Erythroblast (primary cell): Measurements from ENCODE around the gene PKNOX1.

Experiments used
- GATA1 ChIP-seq: IDR thresholded peaks from 2 replicates; pipeline ENCODE4 v1.6.1; 2011; ENCODE audit warnings: low read depth, mild to moderate bottlenecking, control low read depth, low read length, moderate library complexity
- POLR2A ChIP-seq: IDR thresholded peaks from 2 replicates; pipeline ENCODE4 v1.6.1; 2011; ENCODE audit warnings: mild to moderate bottlenecking, low read length

DNA sequence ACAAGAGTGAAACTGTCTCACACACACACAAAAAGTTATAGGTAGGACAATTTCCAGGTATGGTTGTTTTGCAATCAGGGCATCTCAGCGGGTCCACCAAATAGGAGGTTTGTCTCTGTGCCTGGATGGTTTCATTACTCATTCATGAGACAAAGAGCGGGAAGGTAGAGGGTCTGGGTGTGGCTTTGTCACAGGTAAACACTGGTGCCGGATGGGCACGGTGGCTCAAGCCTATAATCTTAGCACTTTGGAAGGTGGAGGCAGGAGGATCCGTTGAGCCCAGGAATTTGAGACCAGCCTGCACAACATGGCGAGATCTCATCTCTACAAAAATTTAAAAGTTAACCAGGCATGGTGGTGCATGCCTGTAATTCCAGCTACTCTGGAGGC, 32.7 kb upstream of the PKNOX1 start:
- TF ChIP-seq POLR2A = no peak
- TF ChIP-seq GATA1 = no peak
